ACC112 (cell line): ENCODE results near the gene LRRC71.
A peak's percentile ranks its signal among the peaks of the same experiment; 100 is the strongest.
"Not testable (repeated sequence)": the region's sequence is repeated elsewhere in the genome, so short reads cannot be mapped to it uniquely, and the experiment has no call there.

ENCODE experiments used
- H2AFZ ChIP-seq: fragments of 200-600 bp; sonication (generic); one replicate; pipeline ENCODE4 v1.6.0; 2017; ENCODE audit warnings: antibody characterized with exemption, low read length; ENCODE audit not compliant: unreplicated experiment
- H3K27ac ChIP-seq: fragments of 200-600 bp; sonication (generic); 2 replicates; pipeline ENCODE4 v1.5.1; 2014; ENCODE audit warnings: low read depth, mild to moderate bottlenecking, antibody characterized with exemption, low read length, moderate library complexity
- H3K27me3 ChIP-seq: fragments of 200-600 bp; sonication (generic); 2 replicates; pipeline ENCODE4 v1.6.1; 2014; ENCODE audit warnings: mild to moderate bottlenecking, antibody characterized with exemption, low read length, moderate library complexity, mixed read lengths; ENCODE audit not compliant: insufficient read depth
- H3K36me3 ChIP-seq: fragments of 200-600 bp; sonication (generic); 2 replicates; pipeline ENCODE4 v1.6.1; 2016; ENCODE audit warnings: mild to moderate bottlenecking, antibody characterized with exemption, low read length, moderate library complexity, mixed read lengths; ENCODE audit not compliant: insufficient read depth
- H3K4me1 ChIP-seq: fragments of 200-600 bp; sonication (generic); one replicate; pipeline ENCODE4 v1.6.1; 2016; ENCODE audit warnings: low read length, mixed read lengths; ENCODE audit not compliant: insufficient read depth, unreplicated experiment, control insufficient read depth
- H3K4me3 ChIP-seq: fragments of 200-600 bp; sonication (generic); 2 replicates; pipeline ENCODE4 v1.5.1; 2014; ENCODE audit warnings: mild to moderate bottlenecking, low read depth, low read length
- H3K79me2 ChIP-seq: fragments of 200-600 bp; sonication (generic); one replicate; pipeline ENCODE4 v1.6.0; 2016; ENCODE audit warnings: low read length; ENCODE audit not compliant: control insufficient read depth, unreplicated experiment, insufficient read depth

Gene LRRC71

GRCh38 chr1:156921053-156921529 is 659 bp downstream of the LRRC71 start:
- Histone ChIP-seq H3K79me2 (no peaks in the 10 kb centered on the region), H2AFZ (no peak overlapping the region), H3K27ac (no peak overlapping the region), H3K36me3 (peaks cover 7% of the 10 kb centered on the region), H3K4me1 (peaks cover 20% of the 10 kb centered on the region), H3K27me3 (peaks cover 19% of the 10 kb centered on the region), H3K4me3 (no peak overlapping the region)

- Histone ChIP-seq H3K4me1 (peaks cover 23% of the 10 kb centered on the region), H3K27me3 (peaks cover 19% of the 10 kb centered on the region), H3K36me3 (no peaks in the 10 kb centered on the region), H3K4me3 (no peak overlapping the region), H2AFZ (no peak overlapping the region), H3K27ac (no peak overlapping the region), H3K79me2 (no peaks in the 10 kb centered on the region)
Measured at GRCh38 chr1:156922986-156923669, 2.7 kb downstream of the LRRC71 start.

GRCh38 chr1:156923670-156924477 is 3.4 kb downstream of the LRRC71 start:
- Histone ChIP-seq H3K36me3 (no peaks in the 10 kb centered on the region), H3K27me3 (peaks cover 19% of the 10 kb centered on the region), H3K27ac (no peak overlapping the region), H2AFZ (no peak overlapping the region), H3K79me2 (no peaks in the 10 kb centered on the region), H3K4me1 (peaks cover 20% of the 10 kb centered on the region), H3K4me3 (no peak overlapping the region)

GRCh38 chr1:156924478-156925153 is 4.2 kb downstream of the LRRC71 start:
- Histone ChIP-seq H3K4me3 (no peak overlapping the region), H2AFZ (no peak overlapping the region), H3K27ac (no peak overlapping the region), H3K79me2 (no peaks in the 10 kb centered on the region), H3K4me1 (peaks cover 15% of the 10 kb centered on the region), H3K36me3 (no peaks in the 10 kb centered on the region), H3K27me3 (peaks cover 19% of the 10 kb centered on the region)

- Histone ChIP-seq H2AFZ (no peak overlapping the region), H3K27me3 (peaks cover 19% of the 10 kb centered on the region), H3K27ac (no peak overlapping the region), H3K4me3 (no peak overlapping the region), H3K79me2 (no peaks in the 10 kb centered on the region), H3K36me3 (no peaks in the 10 kb centered on the region), H3K4me1 (peaks cover 9% of the 10 kb centered on the region)
Measured at GRCh38 chr1:156925154-156926010, 5.0 kb downstream of the LRRC71 start.

GRCh38 chr1:156926175-156926574 is 5.7 kb downstream of the LRRC71 start:
- H3K4me3 ChIP-seq: no peak overlapping the region
- peaks cover 9% of the 10 kb centered on the region for H3K4me1 ChIP-seq
- peaks cover 16% of the 10 kb centered on the region for H3K27me3 ChIP-seq
- no peaks in the 10 kb centered on the region for H3K36me3 ChIP-seq
- no peak overlapping the region for H3K27ac ChIP-seq
- H3K79me2 ChIP-seq: no peaks in the 10 kb centered on the region
- no peak overlapping the region for H2AFZ ChIP-seq

- not testable (repeated sequence) for H3K4me1 ChIP-seq, H3K4me3 ChIP-seq, H3K79me2 ChIP-seq, H3K36me3 ChIP-seq, H2AFZ ChIP-seq, H3K27ac ChIP-seq
- peaks cover 16% of the 10 kb centered on the region for H3K27me3 ChIP-seq
Measured at GRCh38 chr1:156926695-156927094, 6.3 kb downstream of the LRRC71 start.

- Histone ChIP-seq H3K79me2 (no peaks in the 10 kb centered on the region), H3K27ac (no peak overlapping the region), H3K4me1 (peaks cover 9% of the 10 kb centered on the region), H3K4me3 (peak overlapping the region; percentile 54), H2AFZ (peak overlapping the region; percentile 12), H3K36me3 (no peaks in the 10 kb centered on the region), H3K27me3 (peaks cover 14% of the 10 kb centered on the region)
Measured at GRCh38 chr1:156927215-156928042, 7.0 kb downstream of the LRRC71 start.

GRCh38 chr1:156928043-156928602 is 7.7 kb downstream of the LRRC71 start:
- Histone ChIP-seq H3K4me3 (no peak overlapping the region), H3K4me1 (peaks cover 9% of the 10 kb centered on the region), H2AFZ (no peak overlapping the region), H3K36me3 (no peaks in the 10 kb centered on the region), H3K79me2 (no peaks in the 10 kb centered on the region), H3K27ac (no peak overlapping the region), H3K27me3 (peaks cover 7% of the 10 kb centered on the region)
